GM18873 (cell line): ENCODE data around the gene ELMO1.

ENCODE experiments used
- ATAC-seq: cut with Tn5 transposase; IDR thresholded peaks from one replicate; pipeline ENCODE4 v1.9.1; 2021; ENCODE audit warnings: mild to moderate bottlenecking, moderate library complexity, moderate number of reproducible peaks; ENCODE audit not compliant: unreplicated experiment, low FRiP score

The ELMO1 gene

GRCh38 chr7:37285706-37286453 lies 162.8 kb downstream of the ELMO1 start:
- no peak for ATAC-seq

- ATAC-seq, result no peak
These were observed 163.8 kb downstream of the ELMO1 start for GRCh38 chr7:37284805-37285231.

GRCh38 chr7:37284285-37284684 lies 164.4 kb downstream of the ELMO1 start:
- no peak for ATAC-seq

- no peak for ATAC-seq
These were observed 164.9 kb downstream of the ELMO1 start for GRCh38 chr7:37283716-37284115.

GRCh38 chr7:37282927-37283326 lies 165.7 kb downstream of the ELMO1 start:
- no peak for ATAC-seq

- no peak for ATAC-seq
These were observed 166.6 kb downstream of the ELMO1 start for GRCh38 chr7:37282093-37282444.

GRCh38 chr7:37281368-37282092 lies 167.1 kb downstream of the ELMO1 start:
- no peak for ATAC-seq

GRCh38 chr7:37277513-37277912 lies 171.2 kb downstream of the ELMO1 start:
- no peak for ATAC-seq

- ATAC-seq, result no peak
These were observed 173.5 kb downstream of the ELMO1 start for GRCh38 chr7:37275078-37275710.

- no peak for ATAC-seq
These were observed 174.8 kb downstream of the ELMO1 start for GRCh38 chr7:37273891-37274290.

- no peak for ATAC-seq
These were observed 178.8 kb downstream of the ELMO1 start for GRCh38 chr7:37269711-37270508.

GRCh38 chr7:37267251-37267650 lies 181.4 kb downstream of the ELMO1 start:
- ATAC-seq, result no peak

GRCh38 chr7:37265876-37266275 lies 182.8 kb downstream of the ELMO1 start:
- no peak for ATAC-seq

- no peak for ATAC-seq
These were observed 183.7 kb downstream of the ELMO1 start for GRCh38 chr7:37265006-37265405.

GRCh38 chr7:37262181-37262580 lies 186.5 kb downstream of the ELMO1 start:
- ATAC-seq, result no peak

- ATAC-seq, result no peak
These were observed 189.3 kb downstream of the ELMO1 start for GRCh38 chr7:37259319-37259821.

- ATAC-seq, result no peak
These were observed 192.0 kb downstream of the ELMO1 start for GRCh38 chr7:37256631-37257030.

- no peak for ATAC-seq
These were observed 193.2 kb downstream of the ELMO1 start for GRCh38 chr7:37255327-37255944.

- ATAC-seq, result no peak
These were observed 197.4 kb downstream of the ELMO1 start for GRCh38 chr7:37251222-37251621.

GRCh38 chr7:37249240-37249639 lies 199.4 kb downstream of the ELMO1 start:
- no peak for ATAC-seq
